Loucy (cell line): ENCODE measurements around the gene MYOM3.

Source experiments
- CTCF ChIP-seq: fragments of 200-600 bp; sonication (generic); conservative IDR thresholded peaks from 2 replicates; pipeline ENCODE4 v1.5.1; 2014; ENCODE audit warnings: mild to moderate bottlenecking, antibody characterized with exemption, low read length
- EZH2phosphoT487 ChIP-seq: fragments of 200-600 bp; IDR thresholded peaks from 2 replicates; pipeline ENCODE4 v1.6.1; 2018; ENCODE audit warnings: antibody characterized with exemption, mild to moderate bottlenecking, moderate library complexity, borderline replicate concordance

- TF ChIP-seq CTCF: peak; percentile 25; the same call in 1 of the 2 replicates
- TF ChIP-seq EZH2phosphoT487: no peak
Observed at GRCh38 chr1:24157918-24158481, 46.1 kb upstream of the MYOM3 start.
